ENCODE data around the gene LAIR2. TPM values are rescaled to one million over a fixed set of nuclear protein-coding genes. Genes with fewer than 3 reads are reported as not detected.
"Not testable (repeated sequence)": the region's sequence is repeated elsewhere in the genome, so short reads cannot be mapped to it uniquely, and the experiment has no call there.

Gene LAIR2
- total RNA-seq, 6 experiments from 2014 or later = not detected

GRCh38 chr19:54493967-54494585, 8.6 kb upstream of the LAIR2 start:
- TF ChIP-seq, protein P1, sequence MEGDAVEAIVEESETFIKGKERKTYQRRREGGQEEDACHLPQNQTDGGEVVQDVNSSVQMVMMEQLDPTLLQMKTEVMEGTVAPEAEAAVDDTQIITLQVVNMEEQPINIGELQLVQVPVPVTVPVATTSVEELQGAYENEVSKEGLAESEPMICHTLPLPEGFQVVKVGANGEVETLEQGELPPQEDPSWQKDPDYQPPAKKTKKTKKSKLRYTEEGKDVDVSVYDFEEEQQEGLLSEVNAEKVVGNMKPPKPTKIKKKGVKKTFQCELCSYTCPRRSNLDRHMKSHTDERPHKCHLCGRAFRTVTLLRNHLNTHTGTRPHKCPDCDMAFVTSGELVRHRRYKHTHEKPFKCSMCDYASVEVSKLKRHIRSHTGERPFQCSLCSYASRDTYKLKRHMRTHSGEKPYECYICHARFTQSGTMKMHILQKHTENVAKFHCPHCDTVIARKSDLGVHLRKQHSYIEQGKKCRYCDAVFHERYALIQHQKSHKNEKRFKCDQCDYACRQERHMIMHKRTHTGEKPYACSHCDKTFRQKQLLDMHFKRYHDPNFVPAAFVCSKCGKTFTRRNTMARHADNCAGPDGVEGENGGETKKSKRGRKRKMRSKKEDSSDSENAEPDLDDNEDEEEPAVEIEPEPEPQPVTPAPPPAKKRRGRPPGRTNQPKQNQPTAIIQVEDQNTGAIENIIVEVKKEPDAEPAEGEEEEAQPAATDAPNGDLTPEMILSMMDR (IDR thresholded peaks at IDR 0.05) = no peak
- peaks cover 16% of the 10 kb centered on the region for H3K27me3 Mint-ChIP-seq (ENCODE audit: insufficient read depth)
- DNase-seq = no peak
- H3K9me3 Mint-ChIP-seq = peaks cover 8% of the 10 kb centered on the region; the same call in 1 of the 2 replicates
- no peaks in the 10 kb centered on the region; the same call in 1 of the 2 replicates for H3K4me1 Mint-ChIP-seq (ENCODE audit: low read depth)
- H3K27ac Mint-ChIP-seq = no peak overlapping the region
- H3K36me3 Mint-ChIP-seq (ENCODE audit: low read depth) = no peaks in the 10 kb centered on the region
- no peak overlapping the region for H3K4me3 Mint-ChIP-seq

DNA sequence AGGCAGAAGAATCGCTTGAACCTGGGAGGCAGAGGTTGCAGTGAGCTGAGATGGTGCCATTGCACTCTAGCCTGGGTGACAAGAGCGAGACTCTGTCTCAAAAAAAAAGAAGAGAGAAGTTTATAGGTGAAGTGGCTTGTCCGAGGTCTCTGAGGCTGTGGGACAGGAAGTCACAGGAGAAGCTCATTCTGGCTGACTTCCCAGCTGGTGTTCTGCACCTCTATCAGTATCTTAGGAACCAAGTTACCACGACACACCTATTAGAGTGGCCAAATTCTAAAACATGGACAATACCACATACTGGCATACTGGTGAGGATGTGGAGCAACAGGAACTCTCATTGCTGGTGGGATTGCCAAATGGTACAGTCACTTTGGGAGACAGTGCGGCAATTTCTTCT, 7.3 kb upstream of the LAIR2 start:
- DNase-seq; H3K27ac Mint-ChIP-seq; H3K4me3 Mint-ChIP-seq; H3K4me1 Mint-ChIP-seq (ENCODE audit: low read depth); H3K36me3 Mint-ChIP-seq (ENCODE audit: low read depth); H3K9me3 Mint-ChIP-seq: not testable (repeated sequence)
- H3K27me3 Mint-ChIP-seq (ENCODE audit: insufficient read depth) = peaks cover 14% of the 10 kb centered on the region

DNA sequence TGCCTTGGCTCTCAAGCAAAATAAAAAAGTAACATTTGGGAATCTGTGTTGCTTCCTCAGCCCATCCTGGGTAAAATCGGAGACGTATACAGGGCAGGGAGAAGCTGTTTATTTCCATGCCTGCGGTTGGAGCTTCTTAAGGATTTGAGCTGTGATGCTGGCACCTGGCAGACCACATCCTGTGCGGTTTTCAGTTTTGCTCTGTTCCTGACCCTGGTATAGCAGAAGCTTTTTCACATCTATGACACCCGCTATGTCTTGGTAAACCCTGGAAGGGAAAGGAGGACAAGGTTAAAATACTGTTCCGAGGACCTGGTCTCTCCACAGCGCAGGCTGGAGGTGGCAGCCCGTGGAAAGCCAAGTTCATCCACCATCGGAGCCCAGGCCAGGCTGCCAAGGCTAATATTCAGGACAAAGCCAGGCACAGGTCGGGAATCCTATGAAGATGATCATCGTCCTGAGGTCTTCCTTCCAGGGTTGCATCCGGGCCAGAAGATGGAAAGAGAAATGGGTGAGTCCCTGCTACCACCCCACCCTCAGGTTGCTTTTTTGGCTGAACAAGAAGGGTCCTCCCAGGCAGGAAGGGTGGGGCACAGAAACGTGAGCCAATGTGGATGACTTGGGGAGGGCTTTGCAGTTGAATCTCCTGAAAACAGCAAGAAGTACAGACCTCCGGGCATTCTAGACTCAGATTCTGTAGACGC, 4.7 kb upstream of the LAIR2 start:
- not testable (repeated sequence) for H3K36me3 Mint-ChIP-seq (ENCODE audit: low read depth); H3K4me3 Mint-ChIP-seq; H3K4me1 Mint-ChIP-seq (ENCODE audit: low read depth); H3K9me3 Mint-ChIP-seq; H3K27ac Mint-ChIP-seq; DNase-seq
- peaks cover 11% of the 10 kb centered on the region for H3K27me3 Mint-ChIP-seq (ENCODE audit: insufficient read depth)

- not testable (repeated sequence) for H3K4me3 Mint-ChIP-seq; H3K36me3 Mint-ChIP-seq (ENCODE audit: low read depth); H3K9me3 Mint-ChIP-seq; H3K27ac Mint-ChIP-seq; H3K27me3 Mint-ChIP-seq (ENCODE audit: insufficient read depth); H3K4me1 Mint-ChIP-seq (ENCODE audit: low read depth); DNase-seq
Measured at GRCh38 chr19:54498451-54498772, 4.2 kb upstream of the LAIR2 start.

GRCh38 chr19:54505542-54505941, 2.9 kb downstream of the LAIR2 start:
- not testable (repeated sequence) for H3K4me1 Mint-ChIP-seq (ENCODE audit: low read depth); H3K4me3 Mint-ChIP-seq; DNase-seq; H3K27ac Mint-ChIP-seq; H3K36me3 Mint-ChIP-seq (ENCODE audit: low read depth); H3K27me3 Mint-ChIP-seq (ENCODE audit: insufficient read depth)
- peaks cover 11% of the 10 kb centered on the region; the same call in 1 of the 2 replicates for H3K9me3 Mint-ChIP-seq

DNA sequence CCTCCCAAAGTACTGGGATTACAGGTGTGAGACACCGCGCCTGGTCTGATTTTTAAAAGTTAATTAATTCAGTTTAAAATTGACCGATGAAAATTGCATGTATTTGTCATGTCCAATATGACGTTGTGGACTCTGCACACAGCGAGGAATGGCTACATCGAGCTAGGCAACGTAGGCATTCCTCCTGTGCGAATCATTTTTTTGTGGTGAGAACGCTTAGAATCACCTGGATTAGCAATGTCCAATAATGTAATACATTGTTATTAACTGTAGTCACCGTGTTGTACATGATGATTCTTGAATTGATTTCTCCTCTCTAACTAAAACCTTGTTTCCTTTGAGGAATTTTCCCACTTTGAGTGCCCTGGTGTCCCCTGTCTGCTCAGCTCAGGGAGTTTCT, 3.4 kb downstream of the LAIR2 start:
- H3K27me3 Mint-ChIP-seq (ENCODE audit: insufficient read depth) = no peaks in the 10 kb centered on the region; the same call in 1 of the 2 replicates

DNA sequence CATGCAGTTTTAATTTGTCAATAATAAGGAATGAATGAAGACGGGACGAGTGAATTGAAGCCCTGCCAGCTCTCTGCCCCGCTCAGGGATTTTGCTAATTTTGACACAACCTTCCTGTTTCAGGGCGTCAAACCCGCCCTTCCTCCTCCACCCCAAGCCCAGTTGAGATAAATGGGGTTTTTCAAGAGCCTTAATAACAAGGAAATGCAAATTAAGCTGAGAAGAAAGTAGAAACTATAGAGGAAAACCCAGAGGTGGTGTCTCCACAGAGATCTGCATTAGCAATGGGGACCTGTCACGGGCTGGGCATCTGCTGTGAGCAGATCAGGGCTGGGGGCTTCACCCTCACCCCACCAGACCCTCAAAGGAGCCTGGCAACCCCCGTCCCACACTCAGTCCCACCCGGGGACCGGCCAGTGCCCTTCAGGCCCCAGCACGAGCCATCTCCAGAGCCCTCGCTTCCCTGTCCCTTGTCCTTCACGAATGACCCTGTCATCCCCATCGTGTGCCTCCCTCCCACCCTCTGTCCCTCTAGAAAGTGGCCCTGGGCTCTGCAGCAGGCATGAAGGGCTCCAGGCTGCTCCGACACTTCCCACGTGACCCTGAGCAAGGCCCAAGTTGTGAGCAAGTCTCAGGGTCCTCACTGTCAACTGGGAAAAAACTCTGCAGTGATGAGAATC, 4.5 kb downstream of the LAIR2 start:
- not testable (repeated sequence) for H3K4me3 Mint-ChIP-seq; H3K36me3 Mint-ChIP-seq (ENCODE audit: low read depth); DNase-seq; H3K27ac Mint-ChIP-seq; H3K4me1 Mint-ChIP-seq (ENCODE audit: low read depth); H3K27me3 Mint-ChIP-seq (ENCODE audit: insufficient read depth)
- H3K9me3 Mint-ChIP-seq = peaks cover 12% of the 10 kb centered on the region

More for the DNA sequence above, 3.4 kb downstream of the LAIR2 start:
- Mint-ChIP-seq H3K9me3 (peaks cover 11% of the 10 kb centered on the region; the same call in 1 of the 2 replicates), H3K27ac (no peak overlapping the region), H3K4me3 (no peak overlapping the region), H3K4me1 (ENCODE audit: low read depth) (no peaks in the 10 kb centered on the region), H3K36me3 (ENCODE audit: low read depth) (no peaks in the 10 kb centered on the region)
- DNase-seq = no peak
- TF ChIP-seq, protein P1 (IDR thresholded peaks at IDR 0.05) = no peak

DNA sequence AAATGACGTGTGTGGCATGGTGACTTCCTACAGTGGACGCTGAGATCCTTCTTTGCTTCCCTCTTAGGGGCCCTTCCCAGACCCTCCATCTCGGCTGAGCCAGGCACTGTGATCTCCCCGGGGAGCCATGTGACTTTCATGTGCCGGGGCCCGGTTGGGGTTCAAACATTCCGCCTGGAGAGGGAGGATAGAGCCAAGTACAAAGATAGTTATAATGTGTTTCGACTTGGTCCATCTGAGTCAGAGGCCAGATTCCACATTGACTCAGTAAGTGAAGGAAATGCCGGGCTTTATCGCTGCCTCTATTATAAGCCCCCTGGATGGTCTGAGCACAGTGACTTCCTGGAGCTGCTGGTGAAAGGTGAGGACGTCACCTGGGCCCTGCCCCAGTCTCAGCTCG, 5.2 kb downstream of the LAIR2 start:
- Mint-ChIP-seq H3K4me1 (ENCODE audit: low read depth) (no peaks in the 10 kb centered on the region), H3K9me3 (peaks cover 16% of the 10 kb centered on the region), H3K27ac (no peak overlapping the region), H3K4me3 (no peak overlapping the region), H3K36me3 (ENCODE audit: low read depth) (peaks cover 5% of the 10 kb centered on the region), H3K27me3 (ENCODE audit: insufficient read depth) (no peaks in the 10 kb centered on the region; the same call in none of the 2 replicates)
- DNase-seq = no peak
- TF ChIP-seq, protein P1 (IDR thresholded peaks at IDR 0.05) = no peak

DNA sequence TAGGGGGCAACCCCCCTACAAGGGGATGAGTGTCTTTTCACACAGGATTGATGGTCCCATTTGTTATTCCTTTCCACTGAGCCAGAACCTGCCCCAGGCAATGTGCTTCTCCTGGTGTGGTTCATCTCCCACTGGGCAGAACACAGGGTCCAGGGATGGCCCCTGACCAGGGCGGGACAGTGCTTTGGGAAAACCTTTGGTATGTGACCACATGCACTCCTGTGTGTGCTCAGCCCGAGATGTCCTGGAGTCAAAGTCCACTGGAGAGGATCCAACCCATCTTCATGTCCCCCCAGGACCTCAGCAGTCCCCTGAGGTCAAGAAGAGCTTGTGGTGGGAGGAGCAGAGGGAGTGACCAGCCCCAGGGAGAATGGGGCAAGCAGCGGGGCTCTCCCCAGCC, 5.9 kb downstream of the LAIR2 start:
- H3K36me3 Mint-ChIP-seq (ENCODE audit: low read depth); DNase-seq; H3K27me3 Mint-ChIP-seq (ENCODE audit: insufficient read depth); H3K4me1 Mint-ChIP-seq (ENCODE audit: low read depth); H3K27ac Mint-ChIP-seq; H3K4me3 Mint-ChIP-seq: not testable (repeated sequence)
- peaks cover 22% of the 10 kb centered on the region for H3K9me3 Mint-ChIP-seq

DNA sequence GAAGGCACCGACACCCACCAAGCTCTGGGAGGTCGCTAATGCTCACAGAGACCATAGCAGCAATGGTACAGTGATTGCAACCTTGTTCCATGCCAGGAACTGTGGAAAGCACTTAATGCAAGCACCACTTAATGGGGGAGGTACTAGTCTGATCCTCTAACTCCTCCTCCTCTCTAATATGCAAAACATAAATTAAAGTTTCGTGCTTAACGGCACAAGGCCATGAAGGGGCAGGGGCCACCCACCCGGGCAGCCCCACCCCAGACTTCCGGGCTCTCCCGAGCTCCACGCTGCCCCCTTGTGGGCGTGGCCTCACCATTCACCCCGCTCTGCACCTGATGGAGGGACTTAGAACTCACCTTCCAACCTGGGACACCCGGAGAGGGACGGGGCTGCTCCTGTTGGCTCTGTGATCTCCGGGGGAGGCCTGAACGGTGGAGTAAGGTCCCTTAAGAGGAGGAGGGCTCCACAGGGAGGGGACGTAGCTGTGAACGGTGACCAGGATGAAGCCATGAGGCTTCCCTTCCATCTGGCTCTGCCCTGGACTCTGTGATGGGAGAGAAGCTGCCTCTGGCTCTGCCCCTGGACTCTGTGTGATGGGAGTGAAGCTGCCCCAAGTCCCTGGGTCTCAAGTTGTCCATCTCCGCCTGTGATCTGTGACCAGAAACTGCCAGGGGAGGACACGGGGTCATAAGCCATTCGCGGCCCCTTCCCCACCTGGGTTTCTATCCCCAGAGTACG, 6.7 kb downstream of the LAIR2 start:
- H3K4me3 Mint-ChIP-seq; H3K27me3 Mint-ChIP-seq (ENCODE audit: insufficient read depth); DNase-seq; H3K4me1 Mint-ChIP-seq (ENCODE audit: low read depth); H3K36me3 Mint-ChIP-seq (ENCODE audit: low read depth); H3K27ac Mint-ChIP-seq: not testable (repeated sequence)
- peaks cover 26% of the 10 kb centered on the region for H3K9me3 Mint-ChIP-seq
